ENCODE results near the gene CSH1.
"Not testable (repeated sequence)": the region's sequence is repeated elsewhere in the genome, so short reads cannot be mapped to it uniquely, and the experiment has no call there.

Gene CSH1

GRCh38 chr17:63919311-63919723, 22.9 kb upstream of the CSH1 start:
- H3K4me3 ChIP-seq (ENCODE audit: control insufficient read depth, low read depth, low read length): no peak overlapping the region
- peak; percentile 51 for DNase-seq (ENCODE audit: low read depth)
- TF ChIP-seq, protein P1, sequence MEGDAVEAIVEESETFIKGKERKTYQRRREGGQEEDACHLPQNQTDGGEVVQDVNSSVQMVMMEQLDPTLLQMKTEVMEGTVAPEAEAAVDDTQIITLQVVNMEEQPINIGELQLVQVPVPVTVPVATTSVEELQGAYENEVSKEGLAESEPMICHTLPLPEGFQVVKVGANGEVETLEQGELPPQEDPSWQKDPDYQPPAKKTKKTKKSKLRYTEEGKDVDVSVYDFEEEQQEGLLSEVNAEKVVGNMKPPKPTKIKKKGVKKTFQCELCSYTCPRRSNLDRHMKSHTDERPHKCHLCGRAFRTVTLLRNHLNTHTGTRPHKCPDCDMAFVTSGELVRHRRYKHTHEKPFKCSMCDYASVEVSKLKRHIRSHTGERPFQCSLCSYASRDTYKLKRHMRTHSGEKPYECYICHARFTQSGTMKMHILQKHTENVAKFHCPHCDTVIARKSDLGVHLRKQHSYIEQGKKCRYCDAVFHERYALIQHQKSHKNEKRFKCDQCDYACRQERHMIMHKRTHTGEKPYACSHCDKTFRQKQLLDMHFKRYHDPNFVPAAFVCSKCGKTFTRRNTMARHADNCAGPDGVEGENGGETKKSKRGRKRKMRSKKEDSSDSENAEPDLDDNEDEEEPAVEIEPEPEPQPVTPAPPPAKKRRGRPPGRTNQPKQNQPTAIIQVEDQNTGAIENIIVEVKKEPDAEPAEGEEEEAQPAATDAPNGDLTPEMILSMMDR (conservative IDR thresholded peaks at IDR 0.05; ENCODE audit: control insufficient read depth, insufficient read depth, low read depth, low read length): peak; percentile 87

DNA sequence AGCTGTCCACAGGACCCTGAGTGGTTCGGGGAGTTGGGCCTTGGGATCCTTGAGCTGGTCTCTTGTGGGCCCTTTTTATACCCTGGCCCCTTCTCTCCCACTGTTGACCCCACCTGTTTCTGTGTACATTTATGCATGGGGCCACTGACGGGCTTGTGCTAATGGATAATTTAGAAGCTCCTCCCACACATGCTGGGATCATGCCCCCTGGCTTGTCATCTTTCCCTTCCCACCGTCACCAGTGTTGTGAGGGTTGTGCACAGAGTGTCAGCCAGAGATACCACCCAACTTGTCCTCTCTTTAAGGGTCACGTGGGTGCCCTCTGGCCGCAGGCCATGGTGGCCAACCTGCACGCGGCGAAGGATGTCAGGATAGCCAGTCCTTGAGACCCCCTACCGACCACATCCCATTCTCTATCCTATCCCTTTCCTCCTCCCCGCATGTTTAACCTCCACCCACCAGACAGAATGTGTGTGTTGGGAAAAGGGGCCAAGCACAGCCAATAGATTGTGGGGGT, 22.5 kb upstream of the CSH1 start, which contains the start of gene GH1:
Gene GH1 (minus strand): TSS at position 51 of the 517 bp plus-strand sequence. CDS start 63 bp downstream, outside the sequence.
- DNase-seq (ENCODE audit: low read depth); H3K4me3 ChIP-seq (ENCODE audit: control insufficient read depth, low read depth, low read length): not testable (repeated sequence)

DNA sequence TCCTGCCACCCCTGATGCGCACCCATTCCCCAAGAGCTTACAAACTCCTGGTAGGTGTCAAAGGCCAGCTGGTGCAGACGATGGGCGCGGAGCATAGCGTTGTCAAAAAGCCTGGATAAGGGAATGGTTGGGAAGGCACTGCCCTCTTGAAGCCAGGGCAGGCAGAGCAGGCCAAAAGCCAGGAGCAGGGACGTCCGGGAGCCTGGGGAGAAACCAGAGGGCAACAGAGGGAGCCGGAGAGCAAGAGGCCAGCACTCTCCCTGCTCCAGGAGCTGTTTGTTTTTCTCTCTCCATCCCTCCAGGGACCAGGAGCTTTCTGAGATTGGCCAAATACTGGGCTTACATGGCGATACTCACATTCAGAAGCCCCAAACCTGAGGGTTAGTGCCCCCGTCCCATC, 21.9 kb upstream of the CSH1 start:
- no peak for DNase-seq (ENCODE audit: low read depth)
- H3K4me3 ChIP-seq (ENCODE audit: control insufficient read depth, low read depth, low read length): no peak overlapping the region
- TF ChIP-seq, protein P1 (conservative IDR thresholded peaks at IDR 0.05; ENCODE audit: control insufficient read depth, insufficient read depth, low read depth, low read length): no peak

GRCh38 chr17:63917646-63918045, 21.3 kb upstream of the CSH1 start:
- TF ChIP-seq, protein P1 (conservative IDR thresholded peaks at IDR 0.05; ENCODE audit: control insufficient read depth, insufficient read depth, low read depth, low read length): no peak
- no peak overlapping the region for H3K4me3 ChIP-seq (ENCODE audit: control insufficient read depth, low read depth, low read length)
- DNase-seq (ENCODE audit: low read depth): no peak

DNA sequence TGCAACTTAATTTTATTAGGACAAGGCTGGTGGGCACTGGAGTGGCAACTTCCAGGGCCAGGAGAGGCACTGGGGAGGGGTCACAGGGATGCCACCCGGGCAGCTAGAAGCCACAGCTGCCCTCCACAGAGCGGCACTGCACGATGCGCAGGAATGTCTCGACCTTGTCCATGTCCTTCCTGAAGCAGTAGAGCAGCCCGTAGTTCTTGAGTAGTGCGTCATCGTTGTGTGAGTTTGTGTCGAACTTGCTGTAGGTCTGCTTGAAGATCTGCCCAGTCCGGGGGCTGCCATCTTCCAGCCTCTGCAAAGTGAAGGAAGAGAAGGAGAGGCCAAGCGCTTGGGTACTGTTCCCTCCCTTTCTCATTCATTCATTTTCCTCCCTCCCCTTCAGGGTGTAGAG, 20.8 kb upstream of the CSH1 start:
- DNase-seq (ENCODE audit: low read depth); H3K4me3 ChIP-seq (ENCODE audit: control insufficient read depth, low read depth, low read length): not testable (repeated sequence)

DNA sequence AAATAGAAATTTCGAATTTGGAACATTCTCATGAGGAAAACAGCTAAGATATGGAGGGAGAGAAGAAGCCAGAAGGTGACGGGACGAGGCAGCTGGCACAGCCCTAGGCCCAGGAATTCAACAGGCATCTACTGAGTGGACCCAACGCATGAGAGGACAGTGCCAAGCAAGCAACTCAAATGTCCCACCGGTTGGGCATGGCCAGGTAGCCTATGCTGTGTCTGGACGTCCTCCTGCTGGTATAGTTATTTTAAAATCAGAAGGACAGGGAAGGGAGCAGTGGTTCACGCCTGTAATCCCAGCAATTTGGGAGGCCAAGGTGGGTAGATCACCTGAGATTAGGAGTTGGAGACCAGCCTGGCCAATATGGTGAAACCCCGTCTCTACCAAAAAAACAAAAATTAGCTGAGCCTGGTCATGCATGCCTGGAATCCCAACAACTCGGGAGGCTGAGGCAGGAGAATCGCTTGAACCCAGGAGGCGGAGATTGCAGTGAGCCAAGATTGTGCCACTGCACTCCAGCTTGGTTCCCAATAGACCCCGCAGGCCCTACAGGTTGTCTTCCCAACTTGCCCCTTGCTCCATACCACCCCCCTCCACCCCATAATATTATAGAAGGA, 20.3 kb upstream of the CSH1 start:
- TF ChIP-seq, protein P1 (conservative IDR thresholded peaks at IDR 0.05; ENCODE audit: control insufficient read depth, insufficient read depth, low read depth, low read length): no peak
- no peak overlapping the region for H3K4me3 ChIP-seq (ENCODE audit: control insufficient read depth, low read depth, low read length)
- DNase-seq (ENCODE audit: low read depth): no peak

DNA sequence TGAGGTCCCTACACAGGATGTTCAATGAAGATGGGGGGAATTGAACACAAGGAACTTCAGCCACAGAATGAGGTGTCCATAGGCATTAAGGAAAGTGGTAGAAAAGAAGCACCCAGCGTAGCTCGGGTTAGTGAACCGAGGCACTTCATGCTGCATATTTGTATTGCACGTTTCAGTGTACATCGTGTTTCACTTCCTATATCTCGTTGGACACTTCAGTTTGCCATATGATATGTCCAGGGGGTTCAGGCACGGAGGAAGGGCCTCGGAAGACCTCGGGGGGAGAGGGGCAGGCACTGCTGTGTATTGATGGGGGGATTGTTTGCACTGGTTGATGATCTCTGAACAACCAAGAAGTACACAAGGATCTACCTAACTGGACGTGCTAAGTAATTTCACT, 19.4 kb upstream of the CSH1 start:
- not testable (repeated sequence) for H3K4me3 ChIP-seq (ENCODE audit: control insufficient read depth, low read depth, low read length); DNase-seq (ENCODE audit: low read depth)

DNA sequence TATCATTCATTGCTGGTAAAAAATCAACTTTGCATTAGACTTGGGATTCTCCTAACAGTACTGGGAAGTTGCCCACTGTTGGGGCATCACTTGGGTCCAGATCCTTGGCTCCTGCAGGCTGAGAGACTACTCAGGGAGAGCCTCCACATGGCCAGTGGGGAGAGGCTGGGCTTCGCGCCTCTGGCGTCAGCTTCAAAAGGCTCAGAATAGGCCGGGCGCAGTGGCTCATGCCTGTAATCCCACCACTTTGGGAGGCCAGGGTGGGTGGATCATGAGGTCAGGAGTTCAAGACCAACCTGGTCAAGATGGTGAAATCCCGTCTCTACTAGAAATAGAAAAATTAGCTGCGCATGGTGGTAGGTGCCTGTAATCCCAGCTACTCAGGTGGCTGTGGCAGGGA, 18.1 kb upstream of the CSH1 start:
- TF ChIP-seq, protein P1 (conservative IDR thresholded peaks at IDR 0.05; ENCODE audit: control insufficient read depth, insufficient read depth, low read depth, low read length): no peak
- H3K4me3 ChIP-seq (ENCODE audit: control insufficient read depth, low read depth, low read length): no peak overlapping the region
- no peak for DNase-seq (ENCODE audit: low read depth)
